Esophagus muscularis mucosa (tissue), 4 donors: ENCODE measurements around the gene CACNA2D2. TPM values are rescaled to one million over a fixed set of nuclear protein-coding genes. Genes with fewer than 3 reads are reported as not detected.

ENCODE experiments used
- DNase-seq: peaks from one replicate; pipeline ENCODE4 v3.0.0-alpha.2; 2017; ENCODE audit errors: extremely low spot score
- H3K27ac ChIP-seq, 4 donors: fragments of 200-600 bp; sonication (generic); replicated peaks in 1 of 4; 1 replicate in 3 of 4; 2 replicates in 1 of 4; pipeline ENCODE4 v1.5.1; 2016 to 2019; ENCODE audit warnings: mild to moderate bottlenecking in 1 of 4
- H3K27me3 ChIP-seq, 4 donors: fragments of 200-600 bp; sonication (generic); one replicate each; pipeline versions ENCODE4 v1.5.1 to v1.6.0; 2016 to 2019
- H3K36me3 ChIP-seq, 4 donors: fragments of 200-600 bp; sonication (generic); one replicate each; pipeline ENCODE4 v1.5.1; 2016 to 2019
- H3K4me1 ChIP-seq, 4 donors: fragments of 200-600 bp; sonication (generic); one replicate each; pipeline ENCODE4 v1.5.1; 2016 to 2019
- H3K4me3 ChIP-seq, 4 donors: fragments of 200-600 bp; sonication (generic); 1 replicate in 2 of 4; 2 replicates in 2 of 4; pipeline ENCODE4 v1.5.1; 2016 to 2019; ENCODE audit warnings: mild to moderate bottlenecking in 4 of 4, moderate library complexity in 1 of 4
- H3K9me3 ChIP-seq, 4 donors: fragments of 200-600 bp; sonication (generic); 1 replicate in 3 of 4; 2 replicates in 1 of 4; pipeline ENCODE4 v1.5.1; 2016 to 2019
- EP300 ChIP-seq: sonication (generic); formaldehyde crosslinking; IDR thresholded peaks from one replicate; pipeline ENCODE4 v1.6.1; 2017; ENCODE audit warnings: antibody characterized with exemption
- POLR2A ChIP-seq: fragments of 450-650 bp; IDR thresholded peaks from one replicate; pipeline ENCODE4 v1.6.1; 2017; ENCODE audit warnings: antibody characterized with exemption, moderate library complexity, mild to moderate bottlenecking, low read depth
- POLR2AphosphoS5 ChIP-seq, 2 donors: sonication (generic); formaldehyde crosslinking; IDR thresholded peaks; one replicate each; pipeline ENCODE4 v1.6.1; 2017; ENCODE audit warnings: antibody characterized with exemption in 2 of 2
- WGBS: methylation state at CpG from one replicate; pipeline ENCODE4 v1.1.5; 2018; 5-methylcytosine and 5-hydroxymethylcytosine counted together
- intact Hi-C: fragments of 100-400 bp; cut with DNase I; formaldehyde crosslinking; loops from one replicate; pipeline ENCODE4 v1.15.1; 2023
- total RNA-seq, 4 donors: library from RNA; depleted of rRNA; stranded (reverse); fragments of >200 nt; gene quantifications; one replicate each; pipeline versions ENCODE4 v1.1.0 to v1.2.1, GENCODE V29; 2016
- TF ChIP-seq, protein P1 (sequence below), 3 experiments: fragments of 200-600 bp in 2 of 3; fragments of 450-650 bp in 1 of 3; sonication (generic) in 2 of 3; IDR thresholded peaks; one replicate each; pipeline ENCODE4 v1.5.1; 2017 to 2019; ENCODE audit warnings: antibody characterized with exemption in 3 of 3, mild to moderate bottlenecking in 2 of 3, moderate library complexity in 1 of 3

Gene CACNA2D2
- total RNA-seq, 4 donors from 2014 or later = 0.84 to 2.8 (median 1.1) TPM

DNA sequence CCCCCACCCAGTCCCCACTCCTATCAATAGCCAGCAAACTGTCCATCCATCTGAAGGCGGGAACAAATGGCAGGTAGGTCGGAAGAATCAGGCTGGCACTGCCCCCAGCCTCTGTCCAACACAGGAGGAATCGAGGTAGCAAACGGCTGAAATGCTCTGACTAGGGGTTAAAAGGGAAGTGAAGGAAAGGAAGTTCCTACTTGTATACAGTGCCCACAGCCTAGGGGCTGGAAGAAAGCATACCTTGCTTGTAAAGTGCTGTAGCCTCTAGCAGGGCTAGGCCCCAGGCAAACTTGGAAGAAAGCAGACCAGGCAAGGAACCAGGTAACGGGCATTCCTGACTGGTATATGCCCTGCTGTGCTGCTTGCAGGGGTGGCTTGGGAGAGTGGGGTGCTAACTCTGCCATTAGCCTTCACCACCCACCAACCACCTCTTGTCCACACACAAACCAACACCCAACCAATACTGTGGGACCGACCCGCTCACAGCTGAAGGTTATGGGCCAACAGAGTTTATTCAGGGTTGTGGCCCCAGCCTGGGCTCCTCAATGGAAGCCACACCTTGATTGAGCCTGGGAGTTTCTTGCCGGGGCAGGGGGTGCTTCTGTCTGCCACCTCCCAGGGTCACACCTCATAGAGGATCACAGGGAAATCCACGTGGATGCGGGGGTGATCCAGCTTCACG is 177.8 kb downstream of the CACNA2D2 start:
- Histone ChIP-seq H3K27ac (peak overlapping the region in 3 of 4 donors; percentile 93 to 95 (median 93)), H3K36me3 (peaks cover 20 to 42% (median 37%) of the 10 kb centered on the region in 4 donors), H3K27me3 (no peaks in the 10 kb centered on the region), H3K4me1 (peaks cover 34 to 71% (median 67%) of the 10 kb centered on the region in 4 donors), H3K9me3 (no peaks in the 10 kb centered on the region), H3K4me3 (no peak overlapping the region)
- no peak for DNase-seq
- TF ChIP-seq, protein P1, sequence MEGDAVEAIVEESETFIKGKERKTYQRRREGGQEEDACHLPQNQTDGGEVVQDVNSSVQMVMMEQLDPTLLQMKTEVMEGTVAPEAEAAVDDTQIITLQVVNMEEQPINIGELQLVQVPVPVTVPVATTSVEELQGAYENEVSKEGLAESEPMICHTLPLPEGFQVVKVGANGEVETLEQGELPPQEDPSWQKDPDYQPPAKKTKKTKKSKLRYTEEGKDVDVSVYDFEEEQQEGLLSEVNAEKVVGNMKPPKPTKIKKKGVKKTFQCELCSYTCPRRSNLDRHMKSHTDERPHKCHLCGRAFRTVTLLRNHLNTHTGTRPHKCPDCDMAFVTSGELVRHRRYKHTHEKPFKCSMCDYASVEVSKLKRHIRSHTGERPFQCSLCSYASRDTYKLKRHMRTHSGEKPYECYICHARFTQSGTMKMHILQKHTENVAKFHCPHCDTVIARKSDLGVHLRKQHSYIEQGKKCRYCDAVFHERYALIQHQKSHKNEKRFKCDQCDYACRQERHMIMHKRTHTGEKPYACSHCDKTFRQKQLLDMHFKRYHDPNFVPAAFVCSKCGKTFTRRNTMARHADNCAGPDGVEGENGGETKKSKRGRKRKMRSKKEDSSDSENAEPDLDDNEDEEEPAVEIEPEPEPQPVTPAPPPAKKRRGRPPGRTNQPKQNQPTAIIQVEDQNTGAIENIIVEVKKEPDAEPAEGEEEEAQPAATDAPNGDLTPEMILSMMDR (IDR thresholded peaks at IDR 0.05) = no peak
- TF ChIP-seq POLR2AphosphoS5 (IDR thresholded peaks at IDR 0.05) = no peak
- no peak for TF ChIP-seq EP300
- TF ChIP-seq POLR2A = no peak
- 85% methylated on average over 11 of the region's 11 CpGs for WGBS
- intact Hi-C loops = no loop called here

DNA sequence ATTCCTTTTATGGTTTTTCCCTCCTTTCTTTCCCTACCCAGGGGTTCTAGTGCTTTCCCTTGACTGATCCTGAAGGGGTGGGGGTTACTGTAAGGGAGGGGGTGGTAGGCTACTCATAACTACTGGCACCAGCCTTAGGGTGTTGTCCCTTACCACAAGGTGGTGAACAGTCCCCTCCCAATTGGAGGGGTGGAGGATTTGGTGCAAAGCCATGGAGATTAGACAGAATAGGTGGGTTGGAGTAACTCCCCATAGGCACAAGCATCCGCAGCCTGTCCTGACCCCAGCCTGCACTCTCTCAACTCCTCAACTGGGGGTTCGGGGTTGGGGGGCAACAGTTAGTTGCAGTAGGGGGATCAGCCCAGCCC is 178.3 kb downstream of the CACNA2D2 start:
- Histone ChIP-seq H3K36me3 (peaks cover 15 to 39% (median 35%) of the 10 kb centered on the region in 4 donors), H3K9me3 (no peaks in the 10 kb centered on the region), H3K27ac (peak overlapping the region; percentile 93 to 95 (median 93)), H3K4me3 (no peak overlapping the region), H3K4me1 (peaks cover 39 to 76% (median 72%) of the 10 kb centered on the region in 4 donors), H3K27me3 (no peaks in the 10 kb centered on the region)
- TF ChIP-seq EP300 (no peak), POLR2AphosphoS5 (IDR thresholded peaks at IDR 0.05) (no peak), POLR2A (no peak)
- TF ChIP-seq, protein P1 (IDR thresholded peaks at IDR 0.05) = no peak
- intact Hi-C loops = no loop called here
- WGBS = 100% methylated on average over 2 of the region's 2 CpGs
- DNase-seq = no peak

DNA sequence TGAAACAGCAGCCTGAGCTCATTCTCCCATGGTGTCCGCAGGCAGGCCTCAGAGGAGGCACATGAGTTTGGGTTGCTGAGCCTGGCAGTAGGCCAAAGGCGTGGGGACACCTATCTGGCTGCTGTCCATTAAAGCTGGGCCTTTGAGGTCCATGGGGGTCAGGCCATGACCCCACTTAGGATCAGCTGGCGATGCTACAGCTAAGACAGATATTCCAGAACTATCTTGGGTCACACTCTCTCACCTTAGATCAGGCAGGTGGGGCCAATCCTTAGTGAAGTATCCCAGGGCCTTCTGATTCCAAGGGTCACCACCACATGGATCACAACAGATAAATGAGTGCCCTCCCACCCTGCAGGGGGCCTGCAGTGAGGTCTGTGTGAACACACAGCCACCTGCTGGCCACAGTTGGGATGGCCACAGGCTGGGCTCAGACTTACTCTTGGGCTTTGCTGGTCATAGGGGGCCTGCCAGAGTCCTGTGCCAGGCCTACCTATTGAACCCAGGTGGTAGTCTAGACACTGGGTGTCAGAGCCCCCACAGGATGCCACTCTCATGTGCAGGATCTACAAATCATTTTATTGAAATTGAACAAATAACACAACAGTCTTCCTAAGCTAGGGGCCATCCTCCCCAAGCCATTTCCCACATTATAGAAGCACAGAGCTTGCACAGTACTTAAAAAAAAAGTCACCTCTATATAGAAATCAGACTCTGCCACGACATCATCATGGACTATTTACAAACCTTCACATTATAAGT is 178.9 kb downstream of the CACNA2D2 start:
- peaks cover 10 to 39% (median 34%) of the 10 kb centered on the region in 4 donors for H3K36me3 ChIP-seq
- no peaks in the 10 kb centered on the region for H3K9me3 ChIP-seq
- no peaks in the 10 kb centered on the region for H3K27me3 ChIP-seq
- no peak overlapping the region for H3K4me3 ChIP-seq
- WGBS = 43% methylated on average over 3 of the region's 4 CpGs
- intact Hi-C loops = no loop called here
- H3K4me1 ChIP-seq = peaks cover 45 to 82% (median 78%) of the 10 kb centered on the region in 4 donors
- TF ChIP-seq, protein P1 (IDR thresholded peaks at IDR 0.05) = peak; percentile 77 to 87 (median 79)
- no peak for TF ChIP-seq POLR2A
- peak in 1 of 2 donors; percentile 34 for TF ChIP-seq POLR2AphosphoS5 (IDR thresholded peaks at IDR 0.05)
- DNase-seq = no peak
- H3K27ac ChIP-seq = peak overlapping the region; percentile 93 to 95 (median 93)

DNA sequence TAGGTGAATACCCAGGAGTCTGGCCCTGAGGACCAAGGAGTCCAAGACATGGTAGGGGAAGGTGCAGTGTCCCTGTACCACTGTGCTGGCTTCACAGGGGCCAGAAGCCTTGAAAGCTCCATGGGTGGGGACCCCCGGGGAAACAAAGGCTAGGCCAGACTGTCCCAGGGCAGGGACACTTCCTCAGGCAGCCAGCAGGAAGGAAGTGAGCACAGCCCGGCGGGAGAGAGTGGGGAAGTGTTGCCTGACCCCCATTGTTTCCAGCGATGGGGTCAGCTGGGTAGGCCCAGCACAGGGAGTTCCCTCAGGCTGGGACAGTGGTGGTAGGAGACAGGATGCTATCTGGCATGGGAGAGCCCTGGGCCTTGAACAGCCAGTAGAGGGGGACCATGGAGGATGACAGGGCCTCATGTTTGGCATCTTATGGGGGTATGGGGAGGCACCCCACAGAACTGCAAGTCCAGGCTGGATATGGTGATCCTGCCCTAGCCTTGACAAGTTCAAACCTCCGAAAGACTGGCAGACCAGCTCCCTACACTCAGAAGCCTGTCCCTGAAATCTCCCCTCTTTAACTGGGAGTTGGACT is 179.7 kb downstream of the CACNA2D2 start:
- Histone ChIP-seq H3K36me3 (peaks cover 10 to 40% (median 34%) of the 10 kb centered on the region in 4 donors), H3K4me3 (peak overlapping the region in 3 of 4 donors; percentile 12 to 86 (median 83)), H3K4me1 (peaks cover 50 to 87% (median 82%) of the 10 kb centered on the region in 4 donors), H3K27ac (peak overlapping the region; percentile 93 to 95 (median 93)), H3K9me3 (no peaks in the 10 kb centered on the region), H3K27me3 (no peaks in the 10 kb centered on the region)
- WGBS = 56% methylated on average over 2 of the region's 5 CpGs
- no peak for TF ChIP-seq POLR2A
- TF ChIP-seq, protein P1 (IDR thresholded peaks at IDR 0.05) = peak in 1 of 3 experiments; percentile 8
- peak; percentile 55 for TF ChIP-seq EP300
- peak; percentile 48 to 65 for TF ChIP-seq POLR2AphosphoS5 (IDR thresholded peaks at IDR 0.05)
- intact Hi-C loops = no loop called here
- no peak for DNase-seq
